Measurements from ENCODE around the gene DTX2. TPM values are rescaled to one million over a fixed set of nuclear protein-coding genes. Genes with fewer than 3 reads are reported as not detected.
"Not testable (repeated sequence)": the region's sequence is repeated elsewhere in the genome, so short reads cannot be mapped to it uniquely, and the experiment has no call there.

Gene DTX2
- total RNA-seq, 6 experiments from 2014 or later, result 8.9 to 16.8 (median 11.1) TPM

- 50% methylated on average over 11 of the region's 21 CpGs for WGBS (ENCODE audit: insufficient coverage, low coverage, low lambda C conversion rate, missing lambda C conversion rate)
- H3K36me3 ChIP-seq, result no peaks in the 10 kb centered on the region
- ATAC-seq (no peak), DNase-seq (no peak)
- TF ChIP-seq POLR2A (IDR thresholded peaks at IDR 0.05) (no peak), CTCF (IDR thresholded peaks at IDR 0.05) (peak in 1 of 4 donors; percentile 9)
- H3K27me3 ChIP-seq, result no peaks in the 10 kb centered on the region
- H3K4me1 ChIP-seq, result no peaks in the 10 kb centered on the region
- H3K4me3 ChIP-seq, result no peak overlapping the region
- H3K9me3 ChIP-seq, result no peaks in the 10 kb centered on the region
- H3K27ac ChIP-seq, result no peak overlapping the region
- intact Hi-C loops (cut with DNase I), result loop anchor here in 1 of 2 donors (10.0 kb wide), 1 partner anchor 482 kb away; no protein-coding TSS in a partner anchor
Observed at GRCh38 chr7:76512941-76513816, 51.7 kb downstream of the DTX2 start.

- Histone ChIP-seq H3K4me3 (no peak overlapping the region), H3K36me3 (no peaks in the 10 kb centered on the region), H3K4me1 (no peaks in the 10 kb centered on the region), H3K27ac (no peak overlapping the region), H3K27me3 (no peaks in the 10 kb centered on the region), H3K9me3 (no peaks in the 10 kb centered on the region)
- WGBS (ENCODE audit: insufficient coverage, low coverage, low lambda C conversion rate, missing lambda C conversion rate), result 79% methylated on average over 11 of the region's 29 CpGs
- DNase-seq, result no peak
- no peak for ATAC-seq
- no peak for TF ChIP-seq POLR2A (IDR thresholded peaks at IDR 0.05)
- TF ChIP-seq CTCF (IDR thresholded peaks at IDR 0.05), result no peak
- intact Hi-C loops (cut with DNase I), result loop anchor here in 1 of 2 donors (10.0 kb wide), 1 partner anchor 481 kb away; no protein-coding TSS in a partner anchor
Observed at GRCh38 chr7:76513817-76514799, 52.6 kb downstream of the DTX2 start.

GRCh38 chr7:76514926-76515771, 53.6 kb downstream of the DTX2 start:
- no peak for ATAC-seq
- Histone ChIP-seq H3K27me3 (no peaks in the 10 kb centered on the region), H3K9me3 (no peaks in the 10 kb centered on the region), H3K36me3 (no peaks in the 10 kb centered on the region), H3K4me1 (no peaks in the 10 kb centered on the region), H3K27ac (no peak overlapping the region), H3K4me3 (no peak overlapping the region)
- no peak for TF ChIP-seq CTCF (IDR thresholded peaks at IDR 0.05)
- no peak for TF ChIP-seq POLR2A (IDR thresholded peaks at IDR 0.05)
- intact Hi-C loops (cut with DNase I), result loop anchor here in 1 of 2 donors (10.0 kb wide), 1 partner anchor 480 kb away; no protein-coding TSS in a partner anchor
- WGBS (ENCODE audit: insufficient coverage, low coverage, low lambda C conversion rate, missing lambda C conversion rate), result no CpG with 5 or more reads among the region's 16 CpGs
- DNase-seq, result no peak

GRCh38 chr7:76515999-76516443, 54.5 kb downstream of the DTX2 start:
- no peaks in the 10 kb centered on the region for H3K9me3 ChIP-seq
- H3K27ac ChIP-seq, result no peak overlapping the region
- WGBS (ENCODE audit: insufficient coverage, low coverage, low lambda C conversion rate, missing lambda C conversion rate), result no CpG with 5 or more reads among the region's 32 CpGs
- H3K4me3 ChIP-seq, result no peak overlapping the region
- DNase-seq (peak in 2 of 3 donors; percentile 45 to 57), ATAC-seq (peak in 3 of 4 donors; percentile 15 to 30 (median 22))
- no peaks in the 10 kb centered on the region for H3K27me3 ChIP-seq
- intact Hi-C loops (cut with DNase I), result loop anchor here in 1 of 2 donors (10.0 kb wide), 1 partner anchor 479 kb away; no protein-coding TSS in a partner anchor
- H3K36me3 ChIP-seq, result no peaks in the 10 kb centered on the region
- H3K4me1 ChIP-seq, result no peaks in the 10 kb centered on the region
- TF ChIP-seq CTCF (IDR thresholded peaks at IDR 0.05) (peak; percentile 52 to 59 (median 56)), POLR2A (IDR thresholded peaks at IDR 0.05) (no peak)

- H3K27ac ChIP-seq, DNase-seq, H3K4me3 ChIP-seq, H3K4me1 ChIP-seq, H3K27me3 ChIP-seq, ATAC-seq, H3K36me3 ChIP-seq, H3K9me3 ChIP-seq: not testable (repeated sequence)
- no CpG with 5 or more reads among the region's 6 CpGs for WGBS (ENCODE audit: insufficient coverage, low coverage, low lambda C conversion rate, missing lambda C conversion rate)
- intact Hi-C loops (cut with DNase I), result loop anchor here in 1 of 2 donors (10.0 kb wide), 1 partner anchor 478 kb away; no protein-coding TSS in a partner anchor
Observed at GRCh38 chr7:76516932-76517331, 55.4 kb downstream of the DTX2 start.

GRCh38 chr7:76526183-76526582, 64.7 kb downstream of the DTX2 start:
- H3K36me3 ChIP-seq; H3K27me3 ChIP-seq; ATAC-seq; DNase-seq; H3K9me3 ChIP-seq; H3K27ac ChIP-seq; intact Hi-C loops (cut with DNase I); H3K4me3 ChIP-seq; H3K4me1 ChIP-seq: not testable (repeated sequence)
- WGBS (ENCODE audit: insufficient coverage, low coverage, low lambda C conversion rate, missing lambda C conversion rate), result no CpG with 5 or more reads among the region's 4 CpGs

Measured in right lobe of liver (tissue), 6 donors.